ENCODE measurements around the gene SIDT2. TPM values are rescaled to one million over a fixed set of nuclear protein-coding genes. Genes with fewer than 3 reads are reported as not detected.

The SIDT2 gene
- total RNA-seq, 4 donors from 2014 or later, result 42.6 to 130 (median 74.7) TPM

GRCh38 chr11:117238221-117238620, 59.7 kb downstream of the SIDT2 start:
- peak in 1 of 2 donors; percentile 0 for DNase-seq (ENCODE audit: low spot score in 2 of 2)
- peaks cover 11% of the 10 kb centered on the region for H3K4me1 ChIP-seq
- WGBS, result 93% methylated on average over 5 of the region's 5 CpGs

GRCh38 chr11:117239295-117239694, 60.8 kb downstream of the SIDT2 start:
- no peak for TF ChIP-seq EP300 (IDR thresholded peaks at IDR 0.05)
- TF ChIP-seq POLR2AphosphoS5 (IDR thresholded peaks at IDR 0.05), result no peak
- TF ChIP-seq CTCF (IDR thresholded peaks at IDR 0.05), result no peak
- no peak for TF ChIP-seq POLR2A (IDR thresholded peaks at IDR 0.05)
- H3K36me3 ChIP-seq, result peaks cover 31% of the 10 kb centered on the region
- 79% methylated on average over 6 of the region's 6 CpGs for WGBS

More at GRCh38 chr11:117238221-117238620, 59.7 kb downstream of the SIDT2 start:
- H3K4me3 ChIP-seq, result no peak overlapping the region
- peaks cover 29% of the 10 kb centered on the region for H3K36me3 ChIP-seq
- TF ChIP-seq EP300 (IDR thresholded peaks at IDR 0.05) (no peak), POLR2A (IDR thresholded peaks at IDR 0.05) (no peak), CTCF (IDR thresholded peaks at IDR 0.05) (no peak), POLR2AphosphoS5 (IDR thresholded peaks at IDR 0.05) (no peak)
- H3K9me3 ChIP-seq, result no peaks in the 10 kb centered on the region
- no peaks in the 10 kb centered on the region for H3K27me3 ChIP-seq
- H3K27ac ChIP-seq, result no peak overlapping the region

More at GRCh38 chr11:117239295-117239694, 60.8 kb downstream of the SIDT2 start:
- peak in 1 of 2 donors; percentile 4 for DNase-seq (ENCODE audit: low spot score in 2 of 2)
- no peak overlapping the region for H3K4me3 ChIP-seq
- H3K9me3 ChIP-seq, result no peaks in the 10 kb centered on the region
- no peak overlapping the region for H3K27ac ChIP-seq
- H3K4me1 ChIP-seq, result peaks cover under 1% of the 10 kb centered on the region
- H3K27me3 ChIP-seq, result no peaks in the 10 kb centered on the region

Other genes starting within 250 kb of the SIDT2 start
- 10 to 100 TPM; 31.6 to 60.8 (median 37.5) TPM for gene SIK3, start 80.3 kb upstream of the SIDT2 start, total RNA-seq
- 10 to 100 TPM; 58.0 to 67.5 (median 63.3) TPM for gene PAFAH1B2, start 34.5 kb upstream of the SIDT2 start, total RNA-seq
- 100 to 1,000 TPM; 190 to 216 (median 199) TPM for gene TAGLN, start 20.6 kb downstream of the SIDT2 start, total RNA-seq
- 100 to 1,000 TPM in 1 of 4 donors, 10 to 100 TPM in 3; 56.7 to 113 (median 73.3) TPM for gene PCSK7, start 53.3 kb downstream of the SIDT2 start, total RNA-seq
- gene RNF214, start 53.9 kb downstream of the SIDT2 start, total RNA-seq, result 10 to 100 TPM in 3 of 4 donors, 1 to 10 TPM in 1; 6.7 to 22.9 (median 12.2) TPM
- 10 to 100 TPM in 1 of 4 donors, 1 to 10 TPM in 3; 3.6 to 13.0 (median 6.3) TPM for gene BACE1-AS, start 112.6 kb downstream of the SIDT2 start, total RNA-seq
- gene BACE1, start 137.5 kb downstream of the SIDT2 start, total RNA-seq, result 10 to 100 TPM; 13.8 to 35.6 (median 18.0) TPM
- gene CEP164, start 149.1 kb downstream of the SIDT2 start, total RNA-seq, result 10 to 100 TPM; 22.8 to 56.7 (median 29.7) TPM